SW 1271 (cell line): ENCODE measurements around the gene CACNA2D2.

Experiments used
- DNase-seq, 2 experiments: peaks; one replicate each; lab custom pipeline; 2025; lab: John Stamatoyannopoulos, UW

CACNA2D2 gene

DNA sequence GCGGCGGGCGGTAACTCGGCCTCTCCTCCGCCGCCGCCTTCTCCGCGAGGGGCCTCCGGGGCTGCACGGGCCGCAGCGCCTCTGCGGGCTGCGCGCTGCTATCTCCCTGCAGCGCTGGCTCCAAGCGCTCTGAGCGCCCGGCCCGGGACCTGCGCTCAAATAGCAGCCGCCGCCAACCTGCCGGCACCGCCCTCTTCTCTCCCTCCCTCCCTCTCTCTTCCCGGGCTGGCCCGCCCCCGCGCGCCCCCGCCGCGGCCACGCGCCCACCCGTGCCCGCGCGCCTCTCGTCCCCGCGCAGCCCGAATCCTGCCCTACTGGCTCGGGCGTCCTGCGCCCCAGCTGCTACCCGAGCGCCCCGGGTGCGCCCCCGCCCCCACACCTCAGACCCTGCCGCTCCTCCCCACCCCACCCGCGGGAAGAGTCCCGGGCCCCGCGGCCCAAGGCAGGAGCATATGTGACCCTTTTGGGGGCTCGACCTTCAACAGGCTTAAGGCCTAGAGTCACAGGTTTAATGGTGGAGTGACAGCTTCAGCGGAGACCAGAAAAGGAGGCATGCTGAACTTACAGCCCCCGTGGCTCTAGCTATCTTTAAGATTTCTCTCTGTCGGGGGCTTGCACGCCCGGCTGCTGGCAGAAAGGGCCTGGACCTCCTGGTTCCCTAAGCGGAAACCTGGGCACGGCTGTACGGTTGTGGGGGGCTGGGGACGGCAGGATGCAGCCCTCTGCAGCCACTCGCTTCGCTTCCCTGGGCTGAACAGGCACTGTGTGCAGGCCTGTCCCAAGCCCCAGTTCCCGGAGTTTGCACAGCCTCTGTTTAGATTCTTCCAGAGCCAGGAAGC, at the start of gene CACNA2D2:
CACNA2D2 (minus strand) TSS at position 131 of the 839 bp plus-strand sequence. CDS start 211 bp downstream, outside the sequence.
- peak in 1 of 2 experiments; percentile 17 for DNase-seq

DNA sequence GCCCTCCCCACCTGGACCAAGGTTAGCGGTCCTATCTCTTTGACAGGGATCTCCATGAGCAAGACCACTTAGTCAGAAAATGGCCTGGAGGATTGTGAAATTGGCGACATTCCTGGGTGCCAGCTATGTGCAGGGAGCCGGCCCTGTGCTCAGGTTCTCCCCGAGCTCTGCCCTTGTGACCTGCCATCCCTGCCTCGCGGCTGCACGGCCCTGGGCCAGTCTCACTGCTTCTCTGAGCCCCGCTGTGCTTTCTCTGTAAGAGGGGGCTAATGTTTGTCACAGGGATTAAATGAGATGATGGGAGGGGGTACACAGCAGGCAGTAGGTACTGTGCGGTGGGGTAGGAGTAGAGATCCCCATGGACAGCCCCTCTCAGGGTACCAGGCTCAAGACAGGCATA, 49.2 kb upstream of the CACNA2D2 start:
- DNase-seq = no peak

DNA sequence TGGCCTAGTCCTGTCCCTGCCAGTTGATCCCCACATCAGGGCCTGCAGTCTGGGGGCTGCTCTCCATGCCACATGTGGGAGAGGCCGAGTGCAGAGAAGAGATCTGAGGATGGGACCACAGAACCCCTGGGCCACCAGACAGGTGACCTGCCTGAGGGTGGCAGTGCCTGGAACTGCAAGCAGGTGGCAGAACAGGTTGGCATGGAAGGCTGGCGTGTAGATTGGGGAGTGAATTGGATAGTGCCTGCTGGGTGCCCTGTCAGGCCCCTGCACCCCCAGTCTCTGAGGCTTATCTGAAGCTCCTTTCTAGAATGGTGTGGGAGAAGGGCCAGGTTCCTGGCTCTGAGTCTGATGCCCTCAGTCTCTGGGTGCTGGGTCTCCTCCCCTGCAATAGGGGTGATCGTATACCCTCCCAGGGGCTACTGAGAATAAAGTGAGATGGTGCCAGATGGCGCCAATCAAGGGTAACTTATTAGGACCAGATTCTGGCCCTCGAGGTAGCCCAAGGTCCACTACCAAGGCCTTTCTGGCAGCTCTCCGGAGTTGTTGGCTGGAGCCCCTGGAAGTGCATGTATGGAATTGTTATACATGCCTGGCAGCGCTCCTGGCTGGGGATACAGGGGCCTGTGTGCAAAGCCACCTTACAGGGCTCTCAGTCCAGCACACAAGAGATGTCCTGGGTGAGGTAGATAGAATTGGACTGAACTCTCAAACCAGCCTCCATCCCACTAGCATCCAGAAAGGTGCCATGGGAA, 48.4 kb upstream of the CACNA2D2 start:
- no peak for DNase-seq

DNA sequence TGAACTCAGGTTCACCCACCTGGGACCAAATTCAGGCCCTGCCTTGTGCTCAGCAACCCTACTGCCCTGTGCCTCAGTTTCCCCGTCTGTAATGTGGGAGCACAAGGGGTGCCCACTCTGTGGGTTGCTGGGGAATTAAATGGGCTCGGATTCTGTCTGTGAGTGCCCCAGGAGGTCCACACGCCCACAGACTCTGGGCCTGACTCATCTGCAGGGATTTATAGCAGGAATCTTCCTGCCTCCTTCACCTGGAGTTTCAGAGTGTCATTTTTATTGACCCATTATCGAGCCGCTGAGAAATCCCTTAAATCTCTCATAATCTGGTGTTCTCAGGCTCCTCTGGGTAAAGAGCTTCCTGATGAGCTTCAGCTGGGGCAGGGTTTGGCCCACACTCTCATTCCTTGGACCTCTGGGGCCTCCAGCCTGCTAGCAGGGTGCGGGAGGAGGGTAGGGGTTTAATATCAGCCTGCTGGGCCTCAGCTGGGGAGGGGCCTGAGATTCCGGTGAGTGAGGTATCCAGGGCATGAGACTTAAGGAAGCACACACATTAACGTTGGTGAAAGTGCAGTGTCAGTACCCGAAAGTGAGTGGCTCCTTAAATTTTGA, 47.7 kb upstream of the CACNA2D2 start:
- DNase-seq = no peak

DNA sequence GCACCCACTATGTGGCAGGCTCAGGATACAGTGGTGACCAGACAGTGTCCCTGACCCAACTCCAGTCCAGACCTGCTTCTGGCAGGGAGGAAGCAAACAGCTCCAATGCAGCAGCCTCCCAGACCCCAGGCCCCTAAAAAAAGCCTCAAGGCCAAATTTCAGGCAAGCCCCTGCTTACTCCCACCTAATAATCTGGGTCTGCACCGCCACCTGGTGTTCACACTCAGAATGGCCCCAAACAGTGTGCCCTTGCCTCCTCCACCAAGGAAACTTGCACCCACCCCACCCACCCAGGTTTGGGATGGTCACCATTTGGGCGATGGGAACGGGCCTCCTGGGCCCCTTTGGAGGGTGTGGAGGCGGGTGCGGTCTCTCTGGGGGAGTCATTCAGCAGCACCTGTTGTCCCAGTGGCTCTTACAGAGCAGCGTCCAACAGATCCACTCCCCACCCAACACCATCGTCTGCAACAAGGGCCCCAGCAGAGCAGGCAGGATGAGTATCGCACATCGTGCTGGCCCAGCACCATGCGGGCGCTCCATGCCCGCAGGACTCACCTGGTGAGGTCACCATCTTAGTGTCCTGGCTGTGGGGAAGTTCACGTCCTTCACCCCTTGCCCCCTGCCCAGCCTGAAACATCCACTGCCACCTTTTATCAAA, 46.8 kb upstream of the CACNA2D2 start:
- DNase-seq = no peak

DNA sequence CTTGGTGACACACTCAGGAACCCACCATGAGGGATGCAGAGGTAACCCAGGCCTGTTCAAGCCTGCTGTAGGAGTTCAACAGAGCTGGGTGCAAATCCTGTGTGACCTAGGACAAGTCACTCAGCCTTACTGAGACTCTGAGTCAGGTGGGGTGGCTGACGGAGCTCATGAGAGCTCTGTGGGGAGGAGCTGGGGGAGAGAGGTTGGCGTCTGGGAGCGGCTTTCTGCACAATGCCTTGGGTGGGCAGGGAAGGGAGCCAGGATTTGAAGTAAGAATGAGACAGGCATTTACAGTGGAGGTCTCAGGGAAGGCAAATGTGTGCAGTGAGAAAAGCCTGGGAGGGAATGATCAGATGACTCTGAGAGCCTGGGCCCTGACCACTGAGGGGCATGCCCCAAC, 45.8 kb upstream of the CACNA2D2 start:
- no peak for DNase-seq

DNA sequence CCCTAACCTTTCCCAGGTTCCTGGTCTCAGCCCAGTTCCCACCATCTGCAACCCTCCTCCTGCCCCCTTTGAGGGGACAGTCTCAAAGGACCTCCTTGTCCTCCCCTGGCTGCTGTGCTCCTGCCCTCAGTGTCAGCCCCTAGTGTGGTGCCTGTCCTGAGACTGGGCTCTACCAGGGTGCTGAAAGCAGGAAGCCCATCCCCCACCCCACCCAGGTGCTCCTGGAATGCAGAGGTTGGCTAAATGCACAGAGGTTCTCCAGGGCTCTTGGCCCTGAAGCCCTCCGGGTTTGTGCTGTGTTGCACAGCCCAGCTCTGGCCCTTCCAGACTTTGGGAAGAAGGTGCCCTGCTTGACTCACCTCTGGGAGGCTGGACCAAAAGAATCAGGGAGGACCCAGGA, 42.3 kb upstream of the CACNA2D2 start:
- DNase-seq = no peak

DNA sequence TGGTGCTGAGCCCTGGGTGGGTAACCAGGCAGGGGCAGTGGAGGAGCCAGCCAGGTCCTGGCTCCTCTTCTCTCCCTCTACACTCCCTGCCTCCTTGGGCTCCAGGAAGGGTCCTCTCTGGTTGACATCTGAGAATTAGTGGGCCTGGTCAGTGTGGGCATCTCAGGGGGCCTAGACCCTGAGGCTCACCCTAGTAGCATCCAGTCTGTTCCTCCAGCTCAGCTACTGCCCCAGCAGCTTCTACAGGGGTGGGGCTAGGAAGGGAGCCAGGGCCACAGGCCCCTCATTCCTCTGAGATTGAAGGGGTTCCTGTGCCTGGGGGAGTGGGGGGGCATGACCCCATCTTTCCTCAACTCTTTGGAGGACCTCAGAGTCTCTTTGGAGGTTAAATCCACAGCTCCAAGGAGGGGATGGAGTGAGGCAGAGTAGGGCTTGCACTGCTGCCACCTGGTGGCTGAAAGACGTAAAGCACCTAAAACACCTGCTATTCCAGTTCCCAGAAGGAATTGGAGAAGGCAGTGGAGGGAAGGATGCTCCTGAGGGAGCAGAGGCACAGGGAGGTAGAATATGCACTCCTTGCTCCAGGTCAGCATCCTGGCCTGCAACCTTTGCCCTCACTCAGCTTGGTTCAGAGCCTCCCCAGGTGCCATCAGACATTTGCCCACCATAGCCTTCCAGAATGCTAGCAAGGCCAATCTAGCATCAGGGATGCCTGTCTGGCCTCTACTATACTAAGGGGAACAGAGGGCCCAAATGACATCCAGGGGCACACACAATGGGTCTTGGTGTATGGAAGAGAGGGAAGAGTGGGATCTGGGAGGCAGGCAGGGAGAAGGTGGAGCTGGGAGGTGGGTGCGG, 39.0 kb upstream of the CACNA2D2 start:
- peak in 1 of 2 experiments; percentile 34 for DNase-seq

DNA sequence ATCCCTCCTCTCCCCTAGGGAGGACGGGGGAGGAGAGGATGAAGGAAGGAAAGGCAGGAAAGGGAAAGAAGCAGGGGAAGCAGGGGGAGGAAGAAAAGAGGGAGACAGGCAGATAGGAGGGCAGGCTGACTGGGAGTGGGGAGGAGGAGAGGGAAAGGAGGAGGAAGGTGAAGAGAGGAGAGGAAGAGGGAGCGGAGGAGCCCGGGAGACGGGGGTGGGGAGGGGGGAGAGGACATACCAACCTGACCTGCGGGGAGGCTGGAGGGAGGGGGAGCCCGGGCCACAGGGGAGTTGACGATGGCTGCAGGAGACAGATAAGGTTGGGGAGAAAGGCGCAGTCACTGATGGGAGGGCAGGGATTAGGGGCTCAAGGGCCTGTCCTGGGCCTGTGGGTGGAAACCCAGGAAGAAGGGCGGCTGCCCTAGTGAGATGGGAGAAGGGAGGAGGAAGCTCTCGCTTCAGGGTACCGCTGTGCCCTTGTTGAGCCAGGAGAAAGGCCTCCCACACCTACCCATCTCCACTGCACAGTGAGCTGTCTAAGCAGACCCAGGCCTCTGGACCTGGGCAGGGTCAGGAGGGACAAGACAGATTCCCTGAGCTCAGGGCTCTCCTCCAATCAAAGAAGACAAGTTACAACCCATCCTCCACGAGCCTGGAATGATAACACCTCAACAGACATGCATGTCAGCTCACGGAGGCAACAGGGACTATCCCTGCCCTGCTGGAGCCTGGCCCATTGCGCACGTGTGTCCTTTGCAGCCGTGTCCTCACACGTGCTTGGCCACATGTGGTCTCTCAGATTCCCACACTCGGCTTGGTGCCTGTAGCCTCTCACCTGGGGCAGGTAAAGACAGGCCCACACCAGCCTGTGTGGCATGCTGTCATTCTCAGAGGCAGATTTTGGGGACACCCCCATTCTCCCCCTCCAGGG, 36.2 kb upstream of the CACNA2D2 start:
- no peak for DNase-seq

DNA sequence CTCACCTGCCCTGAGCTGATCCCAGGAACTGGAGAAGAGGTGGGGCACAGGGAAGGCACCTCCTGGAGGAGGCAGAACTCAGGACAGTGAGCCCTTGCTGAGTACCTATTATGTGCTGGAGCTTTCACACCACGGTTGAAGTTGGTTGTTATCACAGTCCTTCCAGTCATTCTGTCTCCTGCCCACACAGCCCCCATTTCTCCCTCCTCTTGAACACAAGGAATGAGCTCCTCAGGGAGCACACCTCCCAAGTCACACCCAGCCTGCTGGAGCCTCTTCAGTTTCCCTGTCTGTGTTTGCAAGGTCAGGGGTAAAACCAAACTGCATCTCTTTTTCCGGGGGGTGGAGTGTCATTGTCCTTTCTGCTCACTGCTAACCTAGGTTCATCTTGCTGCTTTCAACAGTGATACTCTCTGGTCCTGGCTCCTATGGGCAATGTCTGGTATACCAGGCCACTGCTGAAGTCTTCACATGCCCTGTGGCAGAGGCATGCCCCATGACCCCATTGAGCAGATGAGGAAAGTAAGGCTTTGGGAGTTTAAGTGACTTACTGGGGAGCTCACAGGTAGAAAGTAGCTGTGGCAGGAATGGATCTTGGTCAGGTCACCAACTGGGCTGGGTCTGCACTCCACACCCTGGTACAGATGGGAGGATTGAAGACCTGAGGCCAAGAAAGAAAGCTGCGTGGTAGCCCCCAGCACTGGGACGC, 34.1 kb upstream of the CACNA2D2 start:
- no peak for DNase-seq

DNA sequence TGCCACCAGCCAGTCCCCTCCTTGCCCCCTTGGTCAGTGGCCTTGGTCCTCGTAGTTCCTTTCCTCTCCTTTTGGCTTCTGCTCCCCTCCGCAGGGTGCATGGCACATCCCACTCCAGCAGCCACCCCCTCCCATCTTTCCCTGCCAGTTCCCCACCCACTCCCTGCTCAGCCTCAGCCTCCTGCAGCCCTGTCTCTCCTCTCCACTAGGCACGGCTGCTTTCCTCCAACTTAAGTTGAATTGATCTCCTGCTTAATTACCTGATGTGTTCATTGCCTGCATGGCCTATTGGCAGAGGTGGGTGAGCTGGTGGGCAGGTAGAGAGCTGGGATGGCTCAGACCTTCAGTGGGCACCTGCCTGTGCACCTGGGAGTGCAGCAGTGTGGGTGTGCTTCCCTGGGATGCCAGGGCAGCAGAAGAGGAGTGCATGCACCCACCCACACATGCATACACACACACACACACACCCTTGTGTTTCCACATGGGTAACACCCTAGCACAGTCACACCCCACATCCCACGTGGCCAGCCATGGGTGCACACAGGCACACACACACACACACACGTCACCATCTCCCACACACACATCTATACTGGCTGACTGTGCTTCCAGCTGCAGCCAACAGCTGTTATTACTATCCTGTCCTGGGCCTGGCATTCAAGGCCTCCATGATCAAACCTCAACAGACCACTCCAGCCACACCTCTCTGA, 33.2 kb upstream of the CACNA2D2 start:
- DNase-seq = no peak

DNA sequence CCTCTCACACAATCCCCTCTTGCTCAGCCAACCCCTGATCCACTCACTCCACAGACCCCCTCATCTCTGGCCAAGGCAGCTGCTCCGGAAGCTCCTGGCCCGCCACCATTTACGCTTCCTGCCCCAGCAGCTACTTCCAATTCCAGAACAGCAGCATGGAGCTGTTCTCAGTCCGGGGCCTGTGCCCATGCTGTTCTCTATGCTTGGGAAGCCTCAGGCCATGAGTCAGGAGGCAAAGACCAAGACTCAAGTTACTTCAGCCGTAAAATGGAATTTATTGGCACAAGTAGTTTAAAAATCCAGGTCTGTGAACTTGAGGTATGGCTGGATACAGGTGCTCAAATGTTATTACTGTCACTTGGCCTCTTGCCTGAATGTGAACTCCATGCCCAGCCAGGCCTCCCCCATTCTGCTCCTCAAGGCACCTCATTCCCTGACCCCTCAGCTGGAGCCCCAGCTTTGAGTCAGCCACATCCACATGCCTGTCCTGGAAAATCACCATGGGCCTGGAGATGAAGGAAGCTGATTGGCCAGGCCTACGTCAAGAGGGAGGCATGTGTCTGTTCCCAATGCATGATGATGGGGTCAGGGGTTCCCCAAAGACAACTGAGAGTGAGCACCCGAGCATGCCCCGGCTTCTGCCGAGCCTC, 31.4 kb upstream of the CACNA2D2 start:
- DNase-seq = no peak

DNA sequence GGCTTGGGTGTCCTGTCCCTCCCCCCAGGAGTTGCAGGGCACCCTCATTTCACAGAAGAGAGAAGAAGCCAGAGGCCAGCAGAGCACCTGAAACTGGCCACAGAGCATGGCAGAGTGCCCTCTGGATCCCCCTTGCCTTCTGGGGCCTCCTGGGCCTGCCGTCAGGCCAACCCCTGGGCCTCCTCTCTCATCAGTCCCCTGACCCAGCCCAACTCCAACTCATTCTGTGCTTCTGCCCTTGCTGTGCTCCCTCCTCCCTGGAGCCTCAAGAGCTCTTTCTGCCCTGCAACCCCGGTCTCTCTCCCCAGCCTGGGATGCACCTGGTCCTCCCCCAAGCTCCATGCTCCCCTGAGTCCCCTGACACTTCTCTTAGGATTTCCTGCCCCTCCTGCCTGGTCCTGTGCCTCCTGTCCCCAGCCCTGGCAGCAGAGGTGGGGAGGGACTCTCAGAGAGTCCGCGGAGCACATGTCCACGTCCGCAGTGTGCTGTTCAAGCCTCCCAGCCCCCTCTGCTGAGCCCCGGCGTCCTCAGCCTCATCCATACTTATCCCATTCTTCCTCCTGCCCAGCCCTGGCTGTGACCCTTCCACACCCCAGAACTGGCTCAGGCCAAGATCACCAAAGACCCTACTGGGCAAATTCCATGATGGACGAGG, 30.5 kb upstream of the CACNA2D2 start:
- DNase-seq = no peak

DNA sequence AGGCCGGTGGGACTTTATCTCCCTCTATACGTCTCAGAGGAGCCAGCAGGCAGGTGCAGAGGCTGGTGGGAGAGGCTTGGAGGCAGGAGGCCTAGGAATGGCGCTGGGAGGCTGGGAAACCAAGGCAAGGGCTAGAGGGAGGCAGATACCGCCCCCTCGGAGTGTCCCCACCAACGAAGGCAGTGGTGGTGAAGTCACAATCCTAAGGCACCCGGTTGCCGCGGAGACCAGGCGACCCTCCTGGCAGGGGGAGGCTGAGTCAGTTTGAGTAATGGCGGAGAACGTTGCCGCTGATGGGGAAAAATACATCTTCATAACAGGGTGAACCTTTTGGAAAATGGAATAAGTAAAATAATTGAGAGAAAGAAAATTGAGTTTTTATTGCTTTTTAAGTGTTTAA, 29.9 kb upstream of the CACNA2D2 start:
- DNase-seq = no peak

DNA sequence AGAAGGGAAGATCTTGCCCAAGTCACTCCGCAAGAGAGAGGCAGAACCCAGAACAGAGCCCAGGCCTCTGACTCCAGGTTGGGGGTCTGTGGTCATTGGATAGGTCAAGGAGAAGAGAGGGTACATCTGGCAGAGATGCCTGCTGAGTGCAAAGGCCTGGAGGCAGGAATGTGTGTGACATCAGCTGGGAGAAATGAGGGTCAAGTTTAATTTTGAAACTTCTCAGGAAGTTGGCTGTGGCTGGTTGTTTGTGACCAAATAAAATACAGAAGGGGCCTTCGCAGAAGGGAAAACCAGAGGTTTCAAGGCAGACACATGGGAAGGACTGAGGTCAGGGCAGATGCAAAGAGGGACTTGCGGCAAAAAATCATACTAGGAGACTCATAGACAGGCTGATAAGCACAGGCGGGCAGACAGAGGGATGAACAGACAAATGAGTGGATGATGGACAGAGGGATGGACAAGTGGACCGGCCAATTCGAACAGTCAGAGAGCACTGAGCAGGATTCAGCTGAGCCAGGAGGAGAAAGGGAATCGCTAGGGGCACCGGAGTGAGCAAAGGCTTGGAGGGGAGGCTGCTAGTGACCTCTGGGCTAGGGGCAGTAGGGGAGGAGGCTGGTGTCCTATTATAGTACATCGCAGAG, 28.8 kb upstream of the CACNA2D2 start:
- no peak for DNase-seq

DNA sequence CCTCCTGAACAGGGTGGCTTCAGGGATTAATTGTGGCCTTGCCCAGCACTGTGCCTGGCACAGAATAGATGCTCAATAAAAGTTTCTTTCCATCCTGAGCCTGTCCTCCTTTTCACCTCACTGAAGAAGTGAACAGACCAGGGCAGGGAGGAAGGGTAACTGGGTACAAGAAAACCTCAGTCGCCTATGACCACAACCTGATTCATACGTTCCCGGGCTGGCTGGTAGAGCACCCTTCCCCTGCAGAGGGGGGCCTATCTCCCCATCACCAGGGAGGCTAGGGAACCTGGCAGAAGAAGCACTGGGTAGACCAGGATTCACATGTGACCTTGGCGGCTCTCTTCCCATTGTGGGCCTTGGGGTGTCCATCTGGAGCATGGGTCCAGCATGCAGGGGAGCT, 27.8 kb upstream of the CACNA2D2 start:
- DNase-seq = no peak
